GM18505 (cell line): ENCODE results near the gene DEGS1.

Experiments
- ATAC-seq: cut with Tn5 transposase; IDR thresholded peaks from one replicate; pipeline ENCODE4 v1.9.1; 2021; ENCODE audit not compliant: unreplicated experiment
- POLR2A ChIP-seq: IDR thresholded peaks from 4 replicates; pipeline ENCODE4 v1.6.1; 2011; ENCODE audit warnings: borderline replicate concordance; ENCODE audit not compliant: insufficient read depth, insufficient read length; ENCODE audit errors: extremely low read depth

Gene DEGS1

GRCh38 chr1:224212618-224213061 lies 29.6 kb downstream of the DEGS1 start:
- no peak for TF ChIP-seq POLR2A
- ATAC-seq, result no peak

DNA sequence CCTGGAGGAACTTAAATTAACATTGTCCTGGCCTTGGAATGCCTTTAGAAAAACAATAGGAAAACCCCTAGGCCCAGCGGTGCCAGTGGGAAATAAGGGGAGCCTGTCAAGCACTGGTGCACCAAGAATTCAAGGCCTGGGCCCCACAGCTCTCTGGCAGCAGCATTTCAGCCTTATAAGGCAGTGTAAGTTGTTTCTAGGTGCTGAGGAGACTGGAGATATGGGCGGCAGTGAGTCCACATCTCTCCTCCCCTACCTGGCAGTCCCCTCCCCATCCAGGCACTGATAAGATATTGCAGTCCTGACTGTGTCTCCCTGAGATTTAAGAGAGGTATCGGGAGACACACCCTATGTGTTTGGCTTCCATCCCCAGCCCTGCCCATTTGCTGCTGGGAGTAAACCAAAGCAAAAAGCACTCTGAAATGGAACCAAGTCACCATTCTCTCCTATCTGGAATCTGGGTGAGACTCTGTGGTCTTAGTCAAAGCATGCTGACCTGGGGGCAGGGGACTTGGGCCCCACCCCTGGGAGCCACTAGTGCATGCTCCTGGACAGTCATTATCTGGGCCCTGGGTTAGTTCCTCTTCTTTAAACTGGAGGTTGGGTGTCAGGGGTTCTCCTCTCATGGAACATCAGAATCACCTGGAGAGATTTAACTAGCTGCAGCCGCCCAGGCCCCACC lies 30.5 kb downstream of the DEGS1 start:
- peak; percentile 32 for ATAC-seq
- TF ChIP-seq POLR2A, result no peak

- no peak for TF ChIP-seq POLR2A
Measured at GRCh38 chr1:224216382-224216781, 33.3 kb downstream of the DEGS1 start.

GRCh38 chr1:224217655-224218623 lies 34.9 kb downstream of the DEGS1 start:
- TF ChIP-seq POLR2A, result no peak
- ATAC-seq, result no peak

More at GRCh38 chr1:224216382-224216781, 33.3 kb downstream of the DEGS1 start:
- no peak for ATAC-seq

DNA sequence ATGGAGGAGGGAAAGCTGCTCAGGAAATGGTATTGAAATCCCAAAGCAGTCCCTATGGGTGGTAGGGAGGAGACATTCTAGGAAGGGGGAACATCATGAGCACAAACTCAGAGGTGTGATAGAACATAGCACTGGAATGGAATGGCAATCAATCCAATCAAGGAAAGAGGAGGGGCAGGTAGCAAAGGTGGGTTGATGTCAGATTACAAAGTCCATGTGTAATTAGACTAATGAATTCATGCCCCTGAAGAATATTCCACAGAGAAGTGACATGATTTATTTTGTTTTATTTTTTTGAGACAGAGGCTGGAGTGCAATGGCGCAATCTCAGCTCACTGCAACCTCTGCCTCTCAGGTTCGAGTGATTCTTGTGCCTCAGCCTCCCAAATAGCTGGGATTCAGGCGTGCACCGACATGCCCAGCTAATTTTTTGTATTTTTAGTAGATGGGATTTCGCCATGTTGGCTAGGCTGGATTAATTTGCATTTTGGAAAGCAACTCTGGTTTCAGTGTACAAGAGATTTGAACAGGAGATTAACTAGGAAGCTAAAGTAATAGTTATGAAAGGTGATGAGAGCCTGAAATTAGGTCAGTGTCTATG lies 36.1 kb downstream of the DEGS1 start:
- no peak for ATAC-seq
- TF ChIP-seq POLR2A, result no peak

- ATAC-seq, result no peak
- TF ChIP-seq POLR2A, result no peak
Measured at GRCh38 chr1:224219612-224220059, 36.6 kb downstream of the DEGS1 start.

GRCh38 chr1:224223819-224224714 lies 41.0 kb downstream of the DEGS1 start:
- no peak for ATAC-seq
- no peak for TF ChIP-seq POLR2A

- ATAC-seq, result no peak
- TF ChIP-seq POLR2A, result no peak
Measured at GRCh38 chr1:224226849-224227502, 43.9 kb downstream of the DEGS1 start.

GRCh38 chr1:224234017-224234416 lies 51.0 kb downstream of the DEGS1 start:
- no peak for TF ChIP-seq POLR2A
- ATAC-seq, result no peak

DNA sequence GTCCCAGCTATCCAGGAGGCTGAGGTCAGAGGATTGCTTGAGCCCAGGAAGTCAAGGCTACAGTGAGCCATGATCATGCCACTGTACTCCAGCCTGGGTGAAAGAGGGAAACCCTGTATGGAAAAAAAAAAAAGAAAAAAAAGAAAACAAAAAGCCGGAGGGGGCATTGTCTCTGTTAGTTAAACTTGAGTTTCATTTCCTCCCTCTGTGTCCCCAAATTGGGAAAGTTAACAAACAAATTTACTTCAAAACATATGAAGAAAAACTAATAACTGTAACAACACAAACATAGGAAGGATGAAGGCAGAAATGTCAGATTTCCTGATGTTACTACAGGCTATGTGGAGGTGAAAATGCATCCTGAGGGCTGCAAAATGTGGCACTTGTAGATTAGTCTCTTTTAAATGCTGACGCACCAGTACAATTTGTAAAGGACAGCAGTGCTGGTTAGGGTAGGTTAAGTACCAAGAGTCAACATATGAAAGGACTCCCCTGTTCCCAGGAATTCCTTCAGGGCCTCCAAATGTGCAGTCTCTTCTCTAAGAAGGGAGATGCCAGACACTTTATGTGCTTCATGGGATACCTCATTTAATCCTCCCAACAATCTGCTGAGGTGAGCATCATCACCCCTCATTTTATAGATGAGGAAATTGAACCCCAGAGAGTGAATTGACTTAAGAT lies 52.9 kb downstream of the DEGS1 start:
- ATAC-seq, result no peak
- no peak for TF ChIP-seq POLR2A

DNA sequence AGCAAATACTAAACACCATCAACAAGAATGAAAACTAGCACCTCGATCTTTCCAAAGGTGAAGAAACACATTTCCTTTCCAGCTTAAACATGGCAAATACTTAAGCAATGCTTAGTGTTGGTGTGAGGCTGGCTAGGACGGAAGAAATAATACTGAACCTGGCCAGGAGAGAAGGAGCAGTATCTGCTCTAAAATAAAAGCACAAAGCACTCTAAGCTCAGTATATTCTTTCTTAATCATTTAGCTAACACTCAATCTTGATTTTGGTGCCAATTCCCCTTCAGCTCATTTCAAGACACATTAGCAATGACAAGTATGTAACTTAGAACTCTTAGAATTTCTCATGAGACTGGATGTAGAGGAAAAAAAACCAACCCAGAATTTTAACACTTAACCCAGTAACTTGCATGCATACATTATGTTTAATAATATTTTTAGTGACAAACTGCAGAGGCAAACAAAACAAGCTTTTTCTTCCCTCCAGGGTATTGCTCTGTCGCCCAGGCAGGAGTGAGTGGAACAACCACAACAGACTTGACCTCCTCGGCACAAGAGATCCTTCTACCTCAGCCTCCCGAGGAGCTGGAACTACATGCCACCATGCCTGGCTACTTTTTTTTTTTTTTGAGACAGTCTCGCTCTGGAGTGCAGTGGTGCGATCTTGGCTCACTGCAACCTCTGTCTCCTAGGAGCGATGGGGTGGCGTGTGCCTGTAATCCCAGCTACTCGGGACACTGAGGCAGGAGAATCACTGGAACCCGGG lies 54.3 kb downstream of the DEGS1 start:
- no peak for TF ChIP-seq POLR2A
- no peak for ATAC-seq
